Progenitor cell of endocrine pancreas (in vitro differentiated cells): Measurements from ENCODE around the gene TAGLN2. TPM values are rescaled to one million over a fixed set of nuclear protein-coding genes. Genes with fewer than 3 reads are reported as not detected.

ENCODE experiments used
- DNase-seq: peaks from one replicate; pipeline ENCODE4 v3.0.0; 2021; ENCODE audit warnings: low spot score; ENCODE audit not compliant: unreplicated experiment
- H3K27ac Mint-ChIP-seq: 2 replicates; pipeline ENCODE4 v1.8.0; 2021; ENCODE audit warnings: mild to moderate bottlenecking, moderate library complexity, mixed read lengths
- H3K27me3 Mint-ChIP-seq: 2 replicates; pipeline ENCODE4 v1.8.0; 2021; ENCODE audit warnings: mixed read lengths
- H3K36me3 Mint-ChIP-seq: 2 replicates; pipeline ENCODE4 v1.8.0; 2022; ENCODE audit warnings: mixed read lengths; ENCODE audit not compliant: insufficient read depth
- H3K4me1 Mint-ChIP-seq: 2 replicates; pipeline ENCODE4 v1.8.0; 2021; ENCODE audit warnings: low read depth, mixed read lengths
- H3K4me3 Mint-ChIP-seq: 2 replicates; pipeline ENCODE4 v1.8.0; 2021; ENCODE audit warnings: low read depth, mild to moderate bottlenecking, moderate library complexity, mixed read lengths
- H3K9me3 Mint-ChIP-seq: 2 replicates; pipeline ENCODE4 v1.8.0; 2021; ENCODE audit warnings: low read depth, mixed read lengths
- CTCF ChIP-seq: fragments of 200-600 bp; sonication (generic); IDR thresholded peaks from one replicate; pipeline ENCODE4 v1.5.0; 2021; ENCODE audit warnings: antibody characterized with exemption, mild to moderate bottlenecking; ENCODE audit not compliant: unreplicated experiment
- total RNA-seq: library from RNA; stranded (reverse); gene quantifications from 2 replicates; pipeline ENCODE4 v1.2.1, GENCODE V29; 2021

Gene TAGLN2
- total RNA-seq, 1 donor from 2014 or later: 153 TPM

GRCh38 chr1:159955456-159955855 is 30.1 kb upstream of the TAGLN2 start:
- H3K4me3 Mint-ChIP-seq: no peak overlapping the region
- peaks cover 40% of the 10 kb centered on the region for H3K27me3 Mint-ChIP-seq
- peaks cover 6% of the 10 kb centered on the region for H3K4me1 Mint-ChIP-seq
- H3K27ac Mint-ChIP-seq: no peak overlapping the region
- TF ChIP-seq CTCF: no peak
- no peaks in the 10 kb centered on the region for H3K36me3 Mint-ChIP-seq
- no peaks in the 10 kb centered on the region for H3K9me3 Mint-ChIP-seq
- no peak for DNase-seq

GRCh38 chr1:159953536-159954515 is 28.5 kb upstream of the TAGLN2 start, which contains the start of gene SLAMF9:
TSS of gene SLAMF9 (minus strand) at chr1:159954237. CDS start at chr1:159954137, 100 bp downstream.
- Mint-ChIP-seq H3K27ac (no peak within 1 kb of the TSS), H3K36me3 (no peaks in the 10 kb centered on the region), H3K4me1 (peaks cover 8% of the 10 kb centered on the region), H3K27me3 (peaks cover 43% of the 10 kb centered on the region), H3K9me3 (no peaks in the 10 kb centered on the region), H3K4me3 (no peak within 1 kb of the TSS)
- TF ChIP-seq CTCF: no peak
- no peak for DNase-seq

- Mint-ChIP-seq H3K4me1 (peaks cover 8% of the 10 kb centered on the region), H3K27me3 (peaks cover 49% of the 10 kb centered on the region), H3K27ac (no peak overlapping the region), H3K4me3 (no peak overlapping the region), H3K36me3 (no peaks in the 10 kb centered on the region), H3K9me3 (no peaks in the 10 kb centered on the region)
- DNase-seq: no peak
- TF ChIP-seq CTCF: no peak
These were observed 27.6 kb upstream of the TAGLN2 start for GRCh38 chr1:159952932-159953331.

GRCh38 chr1:159951551-159951950 is 26.2 kb upstream of the TAGLN2 start:
- TF ChIP-seq CTCF: no peak
- Mint-ChIP-seq H3K36me3 (no peaks in the 10 kb centered on the region), H3K27me3 (peaks cover 49% of the 10 kb centered on the region), H3K27ac (no peak overlapping the region), H3K9me3 (no peaks in the 10 kb centered on the region), H3K4me1 (peaks cover 5% of the 10 kb centered on the region), H3K4me3 (no peak overlapping the region)
- no peak for DNase-seq

- no peak for TF ChIP-seq CTCF
- Mint-ChIP-seq H3K27me3 (peaks cover 49% of the 10 kb centered on the region), H3K4me3 (no peak overlapping the region), H3K4me1 (peaks cover 7% of the 10 kb centered on the region), H3K36me3 (no peaks in the 10 kb centered on the region), H3K9me3 (no peaks in the 10 kb centered on the region), H3K27ac (no peak overlapping the region)
- no peak for DNase-seq
These were observed 25.7 kb upstream of the TAGLN2 start for GRCh38 chr1:159951016-159951415.
